Mucosa of rectum (tissue), 2 donors: ENCODE results near the gene GRAMD2A.

Source experiments
- H3K27ac ChIP-seq, 2 donors: one replicate each; pipeline ENCODE4 v1.7.0; 2013; ENCODE audit warnings: inconsistent platforms in 2 of 2, low read depth in 2 of 2, low read length in 2 of 2
- H3K27me3 ChIP-seq, 2 donors: one replicate each; pipeline ENCODE4 v1.7.0; 2013; ENCODE audit warnings: low read length in 2 of 2; ENCODE audit not compliant: control insufficient read depth in 2 of 2, insufficient read depth in 2 of 2
- H3K36me3 ChIP-seq, 2 donors: one replicate each; pipeline ENCODE4 v1.7.0; 2013; ENCODE audit warnings: low read length in 2 of 2; ENCODE audit not compliant: control insufficient read depth in 2 of 2, insufficient read depth in 2 of 2
- H3K4me1 ChIP-seq, 2 donors: one replicate each; pipeline ENCODE4 v1.7.0; 2013; ENCODE audit warnings: low read length in 2 of 2, mild to moderate bottlenecking in 1 of 2; ENCODE audit not compliant: control insufficient read depth in 2 of 2, insufficient read depth in 2 of 2
- H3K4me3 ChIP-seq, 2 donors: one replicate each; pipeline ENCODE4 v1.7.0; 2013; ENCODE audit warnings: low read length in 2 of 2
- H3K9ac ChIP-seq, 2 donors: one replicate each; pipeline ENCODE4 v1.7.0; 2013; ENCODE audit warnings: low read length in 2 of 2, low read depth in 1 of 2, mild to moderate bottlenecking in 1 of 2
- H3K9me3 ChIP-seq, 2 donors: one replicate each; pipeline ENCODE4 v1.7.0; 2013; ENCODE audit warnings: low read length in 2 of 2; ENCODE audit not compliant: control insufficient read depth in 2 of 2
- donor health status: healthy.
- donor health status: Normal muscosa, but diverticular disease.

Gene GRAMD2A

GRCh38 chr15:72197460-72198355 is at the start of gene GRAMD2A:
TSS of gene GRAMD2A (minus strand) at chr15:72197787.
- peaks cover 5 to 7% of the 10 kb centered on the region in 2 donors for H3K27me3 ChIP-seq
- no peaks in the 10 kb centered on the region for H3K9me3 ChIP-seq
- H3K4me1 ChIP-seq = peaks cover 0 to 2% of the 10 kb centered on the region in 2 donors
- no peak within 1 kb of the TSS for H3K9ac ChIP-seq
- peaks cover 33 to 38% of the 10 kb centered on the region in 2 donors for H3K36me3 ChIP-seq
- H3K27ac ChIP-seq = no peak within 1 kb of the TSS
- peak within 1 kb of the TSS; percentile 27 to 49 for H3K4me3 ChIP-seq

DNA sequence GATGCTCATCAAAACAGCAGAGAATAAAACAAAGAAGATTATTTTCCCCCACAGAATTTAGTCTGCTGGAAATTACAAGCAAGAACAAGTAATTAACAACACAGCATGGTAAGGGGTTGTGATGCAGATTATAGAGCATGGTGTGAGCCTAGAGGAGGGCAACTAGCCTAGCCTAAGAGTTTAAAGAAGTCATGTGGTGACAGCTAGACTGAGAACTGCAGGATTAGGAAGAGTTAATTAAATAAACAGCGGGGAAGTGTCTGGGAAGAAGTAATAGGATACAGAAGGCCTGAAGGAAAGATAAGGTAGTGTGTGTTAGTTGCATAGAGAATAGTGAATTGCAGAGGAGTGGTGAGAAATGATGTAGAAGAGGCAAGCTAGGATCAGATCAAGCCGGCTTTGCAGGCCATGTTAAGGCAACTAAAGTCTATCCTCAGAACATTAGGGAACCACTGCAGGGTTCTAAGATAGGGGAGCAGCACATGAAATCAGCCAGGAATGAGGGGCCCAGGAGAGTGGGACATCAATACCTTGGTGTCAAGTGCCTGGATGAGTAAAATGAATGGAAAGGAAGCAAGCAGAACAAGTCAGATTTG is 45.3 kb upstream of the GRAMD2A start:
- Histone ChIP-seq H3K9me3 (no peaks in the 10 kb centered on the region), H3K4me3 (no peak overlapping the region), H3K9ac (no peak overlapping the region), H3K4me1 (no peaks in the 10 kb centered on the region), H3K27me3 (no peaks in the 10 kb centered on the region), H3K36me3 (peaks cover 25 to 28% of the 10 kb centered on the region in 2 donors), H3K27ac (no peak overlapping the region)

DNA sequence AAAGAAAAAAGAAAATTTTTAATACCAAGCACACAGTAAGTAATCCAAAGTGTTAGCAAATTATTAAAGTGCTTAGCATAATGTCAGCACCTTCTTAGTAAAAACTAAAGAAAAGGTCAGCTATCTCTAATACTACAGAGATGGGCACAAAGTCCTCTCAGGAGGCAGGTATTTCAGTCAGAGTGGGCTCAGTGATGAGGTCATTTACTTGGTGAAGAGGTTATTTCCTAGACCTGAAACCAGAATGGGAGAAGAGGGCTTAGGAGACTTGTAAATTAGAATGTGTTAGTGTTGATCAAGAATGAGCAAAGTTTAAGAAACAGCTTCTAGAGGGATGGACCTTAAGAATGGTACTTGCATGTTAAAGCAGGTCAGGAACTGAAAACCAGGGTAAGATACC is 42.1 kb upstream of the GRAMD2A start:
- peaks cover 25% of the 10 kb centered on the region in 2 donors for H3K36me3 ChIP-seq

GRCh38 chr15:72238586-72238985 is 41.0 kb upstream of the GRAMD2A start:
- Histone ChIP-seq H3K36me3 (peaks cover 21 to 25% of the 10 kb centered on the region in 2 donors), H3K9me3 (no peaks in the 10 kb centered on the region), H3K27me3 (no peaks in the 10 kb centered on the region), H3K9ac (no peak overlapping the region), H3K4me1 (no peaks in the 10 kb centered on the region), H3K27ac (no peak overlapping the region), H3K4me3 (no peak overlapping the region)

More for the DNA sequence above, 42.1 kb upstream of the GRAMD2A start:
- no peak overlapping the region for H3K27ac ChIP-seq
- no peaks in the 10 kb centered on the region for H3K4me1 ChIP-seq
- no peaks in the 10 kb centered on the region for H3K27me3 ChIP-seq
- no peak overlapping the region for H3K9ac ChIP-seq
- H3K4me3 ChIP-seq = no peak overlapping the region
- H3K9me3 ChIP-seq = no peaks in the 10 kb centered on the region

DNA sequence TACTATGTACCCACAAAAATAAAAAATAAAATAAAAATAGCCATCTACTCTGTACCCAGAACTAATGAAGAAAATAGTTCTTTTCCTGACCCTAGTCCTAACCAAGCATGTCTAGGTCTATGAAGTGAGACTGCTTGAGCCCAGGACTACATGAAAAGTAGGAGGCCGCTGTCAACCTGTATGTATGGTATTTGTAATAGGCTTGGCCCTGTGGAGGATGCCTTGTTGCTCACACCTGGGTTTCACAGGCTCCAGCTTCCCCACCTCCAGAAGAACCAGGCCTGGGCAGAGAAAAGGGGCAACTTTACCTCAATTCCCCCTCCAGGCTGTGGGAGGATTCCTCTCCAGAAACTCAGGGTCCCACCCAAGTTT is 40.3 kb upstream of the GRAMD2A start:
- no peaks in the 10 kb centered on the region for H3K4me1 ChIP-seq
- no peaks in the 10 kb centered on the region for H3K27me3 ChIP-seq
- H3K9me3 ChIP-seq = no peaks in the 10 kb centered on the region
- peaks cover 20 to 23% of the 10 kb centered on the region in 2 donors for H3K36me3 ChIP-seq
- no peak overlapping the region for H3K9ac ChIP-seq
- H3K4me3 ChIP-seq = no peak overlapping the region
- no peak overlapping the region for H3K27ac ChIP-seq

DNA sequence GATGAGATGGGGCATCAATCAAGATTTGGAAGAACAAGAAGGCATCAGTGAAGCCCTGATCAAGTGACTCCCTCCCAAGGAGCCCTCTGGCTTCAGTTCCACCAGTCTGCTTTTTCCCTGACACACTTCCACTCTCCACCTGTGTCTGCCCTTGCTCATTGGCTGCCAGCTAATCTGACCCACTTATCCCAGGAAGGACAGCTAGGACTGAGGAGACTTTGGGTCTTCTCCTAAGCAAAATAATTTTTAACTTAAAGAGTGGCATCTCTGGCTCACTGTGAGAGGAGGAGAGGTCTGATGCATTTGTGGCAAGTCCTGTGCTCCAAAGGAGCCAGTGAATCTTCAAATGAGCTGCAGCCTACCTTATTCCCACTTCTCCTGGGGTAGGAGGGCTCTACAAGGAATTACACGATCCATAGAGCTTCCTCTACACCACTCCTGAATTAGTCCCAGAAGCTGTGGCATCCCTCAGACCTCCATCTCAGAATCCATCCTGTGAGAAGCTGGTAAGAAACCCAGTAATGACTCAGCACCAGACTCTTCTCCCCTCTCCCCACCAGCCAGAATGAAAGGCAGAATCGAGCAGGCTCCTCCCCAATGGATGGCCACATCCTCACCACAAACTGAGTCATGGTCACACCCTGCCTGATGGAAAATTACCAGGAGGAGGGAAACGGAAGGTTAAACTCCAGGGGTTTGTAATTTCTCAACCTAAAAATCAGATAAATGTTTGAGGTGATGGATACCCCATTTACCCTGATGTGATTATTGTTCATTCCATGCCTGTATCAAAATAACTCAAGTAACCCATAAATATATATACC is 39.7 kb upstream of the GRAMD2A start:
- Histone ChIP-seq H3K27ac (peak overlapping the region in 1 of 2 donors; percentile 44), H3K9me3 (no peaks in the 10 kb centered on the region), H3K36me3 (peaks cover 14 to 18% of the 10 kb centered on the region in 2 donors), H3K4me3 (no peak overlapping the region), H3K4me1 (peaks cover 4 to 6% of the 10 kb centered on the region in 2 donors), H3K9ac (no peak overlapping the region), H3K27me3 (no peaks in the 10 kb centered on the region)

DNA sequence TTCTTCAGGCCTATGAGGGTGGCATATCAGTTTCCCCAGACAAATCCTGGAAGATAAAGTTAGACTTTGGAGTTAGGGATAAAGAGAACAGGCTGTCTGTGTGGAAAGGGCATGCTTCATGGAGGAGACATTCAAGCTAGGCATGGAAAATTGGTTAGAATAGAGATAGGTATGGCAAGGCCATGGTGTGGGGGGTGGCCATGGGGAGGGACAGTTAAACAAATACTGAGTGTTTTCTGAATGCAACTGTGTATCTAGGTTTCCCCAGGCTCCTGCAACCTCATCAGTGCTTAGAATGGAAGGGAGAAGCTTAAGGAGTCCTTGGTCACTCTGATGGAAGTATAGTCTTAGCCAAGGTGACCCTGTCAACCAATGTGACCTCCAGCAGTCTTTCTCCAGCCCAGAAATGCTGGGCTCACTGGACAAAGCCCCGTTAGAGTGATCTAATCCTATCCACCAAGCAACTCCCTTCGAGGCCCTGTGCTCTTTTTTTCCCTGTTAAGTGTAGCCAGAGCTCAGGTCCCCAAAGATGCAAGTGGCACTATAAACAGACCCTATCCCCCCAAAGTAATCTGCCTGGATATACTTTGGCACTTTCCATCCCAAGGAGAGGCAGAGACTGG is 38.9 kb upstream of the GRAMD2A start:
- no peak overlapping the region for H3K4me3 ChIP-seq
- no peaks in the 10 kb centered on the region for H3K9me3 ChIP-seq
- H3K36me3 ChIP-seq = peaks cover 7 to 10% of the 10 kb centered on the region in 2 donors
- H3K4me1 ChIP-seq = peaks cover 4 to 9% of the 10 kb centered on the region in 2 donors
- no peak overlapping the region for H3K9ac ChIP-seq
- no peaks in the 10 kb centered on the region for H3K27me3 ChIP-seq
- no peak overlapping the region for H3K27ac ChIP-seq

DNA sequence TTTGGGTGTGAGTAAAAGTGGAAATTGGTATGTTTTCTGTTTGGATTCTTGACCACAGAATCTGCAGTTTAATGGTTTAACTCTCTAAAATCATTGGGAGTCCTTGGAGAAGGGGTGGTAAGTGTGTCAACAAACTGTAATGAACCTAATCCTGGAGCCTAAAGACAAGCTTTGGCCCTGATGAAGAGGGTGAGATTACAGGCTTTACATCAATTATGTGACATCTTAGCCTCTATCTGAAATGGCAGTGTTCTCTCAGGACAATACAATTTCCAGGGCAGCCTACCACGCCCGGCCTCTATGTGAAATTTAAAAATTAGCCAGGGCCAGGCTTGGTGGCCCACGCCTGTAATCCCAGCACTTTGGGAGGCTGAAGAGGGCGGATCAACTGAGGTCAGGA is 37.7 kb upstream of the GRAMD2A start:
- Histone ChIP-seq H3K27me3 (no peaks in the 10 kb centered on the region), H3K9me3 (no peaks in the 10 kb centered on the region), H3K36me3 (no peaks in the 10 kb centered on the region), H3K4me1 (peaks cover 4 to 12% of the 10 kb centered on the region in 2 donors), H3K4me3 (no peak overlapping the region), H3K9ac (no peak overlapping the region), H3K27ac (no peak overlapping the region)

DNA sequence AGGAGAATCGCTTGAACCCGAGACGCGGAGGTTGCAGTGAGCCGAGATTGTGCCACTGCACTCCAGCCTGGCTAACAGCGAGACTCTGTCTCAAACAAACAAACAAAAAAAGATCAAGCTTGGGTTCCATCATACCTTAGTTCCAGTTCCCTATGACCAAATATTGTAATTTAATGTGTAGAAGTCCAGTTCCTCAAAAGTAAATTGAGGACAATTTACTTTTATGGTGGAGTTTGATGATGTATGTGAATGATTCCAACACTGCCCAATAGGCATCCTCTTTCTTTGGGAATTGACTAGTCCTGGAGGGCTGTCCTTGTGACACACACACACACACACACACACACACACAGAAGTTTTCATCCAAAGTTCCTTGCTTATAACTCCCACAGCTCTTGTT is 36.2 kb upstream of the GRAMD2A start:
- no peak overlapping the region for H3K4me3 ChIP-seq
- peaks cover 9 to 20% of the 10 kb centered on the region in 2 donors for H3K4me1 ChIP-seq
- H3K27me3 ChIP-seq = no peaks in the 10 kb centered on the region
- H3K9ac ChIP-seq = no peak overlapping the region
- H3K9me3 ChIP-seq = no peaks in the 10 kb centered on the region
- H3K27ac ChIP-seq = no peak overlapping the region
- H3K36me3 ChIP-seq = no peaks in the 10 kb centered on the region
